Pons (tissue), 1 donor: Measurements from ENCODE around the gene TTC29.
"Not testable (repeated sequence)": the region's sequence is repeated elsewhere in the genome, so short reads cannot be mapped to it uniquely, and the experiment has no call there.

Source experiments
- DNase-seq: peaks from one replicate; pipeline ENCODE4 v3.0.0-alpha.2; 2016; ENCODE audit warnings: low spot score

The TTC29 gene

GRCh38 chr4:146709956-146710355 lies 235.7 kb downstream of the TTC29 start:
- DNase-seq = no peak

- no peak for DNase-seq
Observed at GRCh38 chr4:146699910-146700309, 245.8 kb downstream of the TTC29 start.

GRCh38 chr4:146674829-146675570 lies 270.7 kb downstream of the TTC29 start:
- DNase-seq = no peak

DNA sequence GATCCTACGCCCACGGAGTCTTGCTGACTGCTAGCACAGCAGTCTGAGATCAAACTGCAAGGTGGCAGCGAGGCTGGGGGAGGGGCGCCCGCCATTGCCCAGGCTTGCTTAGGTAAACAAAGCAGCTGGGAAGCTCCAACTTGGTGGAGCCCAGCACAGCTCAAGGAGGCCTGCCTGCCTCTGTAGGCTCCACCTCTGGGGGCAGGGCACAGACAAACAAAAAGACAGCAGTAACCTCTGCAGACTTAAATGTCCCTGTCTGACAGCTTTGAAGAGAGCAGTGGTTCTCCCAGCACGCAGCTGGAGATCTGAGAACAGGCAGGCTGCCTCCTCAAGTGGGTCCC lies 281.7 kb downstream of the TTC29 start:
- DNase-seq = not testable (repeated sequence)

- no peak for DNase-seq
Observed at GRCh38 chr4:146661367-146661766, 284.3 kb downstream of the TTC29 start.
